ENCODE results near the gene SGMS2.
A peak's percentile ranks its signal among the peaks of the same experiment; 100 is the strongest.

The SGMS2 gene

GRCh38 chr4:107853444-107854355, 29.0 kb downstream of the SGMS2 start:
- POLR2A ChIA-PET, result interaction anchor here (1.4 kb wide), 1 partner anchor 10 kb away, joined by 3 read pairs; no protein-coding TSS in a partner anchor
- TF ChIP-seq ZNF391 (tag by site-specific recombination; IDR thresholded peaks at IDR 0.05; ENCODE audit: borderline replicate concordance, low read depth), result no peak
- TF ChIP-seq ZXDB (tag by site-specific recombination; IDR thresholded peaks at IDR 0.05), result 0 out of 2 replicates have a peak, but pooled peaks have one; percentile 33
- no peak for TF ChIP-seq ZBTB10 (tag by site-specific recombination; IDR thresholded peaks at IDR 0.05)
- TF ChIP-seq, protein P1, sequence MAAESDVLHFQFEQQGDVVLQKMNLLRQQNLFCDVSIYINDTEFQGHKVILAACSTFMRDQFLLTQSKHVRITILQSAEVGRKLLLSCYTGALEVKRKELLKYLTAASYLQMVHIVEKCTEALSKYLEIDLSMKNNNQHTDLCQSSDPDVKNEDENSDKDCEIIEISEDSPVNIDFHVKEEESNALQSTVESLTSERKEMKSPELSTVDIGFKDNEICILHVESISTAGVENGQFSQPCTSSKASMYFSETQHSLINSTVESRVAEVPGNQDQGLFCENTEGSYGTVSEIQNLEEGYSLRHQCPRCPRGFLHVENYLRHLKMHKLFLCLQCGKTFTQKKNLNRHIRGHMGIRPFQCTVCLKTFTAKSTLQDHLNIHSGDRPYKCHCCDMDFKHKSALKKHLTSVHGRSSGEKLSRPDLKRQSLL (tag by site-specific recombination; IDR thresholded peaks at IDR 0.05), result no peak
- TF ChIP-seq PRDM2 (tag by site-specific recombination; IDR thresholded peaks at IDR 0.05; ENCODE audit: borderline replicate concordance), result no peak
- TF ChIP-seq ZNF398 (tag by site-specific recombination; IDR thresholded peaks at IDR 0.05), result no peak
- no peak for TF ChIP-seq ZNF148 (tag by site-specific recombination; IDR thresholded peaks at IDR 0.05; ENCODE audit: borderline replicate concordance)
- no peak for TF ChIP-seq ZNF626 (tag by site-specific recombination; IDR thresholded peaks at IDR 0.05)
- TF ChIP-seq ZNF629 (tag by site-specific recombination; IDR thresholded peaks at IDR 0.05), result peak; percentile 51; the same call in 1 of the 2 replicates
- no peak for TF ChIP-seq ZNF175 (tag by site-specific recombination; IDR thresholded peaks at IDR 0.05)
- no peak for TF ChIP-seq MYNN (tag by site-specific recombination; IDR thresholded peaks at IDR 0.05; ENCODE audit: borderline replicate concordance)
- 0 out of 2 replicates have a peak, but pooled peaks have one; percentile 32 for TF ChIP-seq ZNF600 (tag by site-specific recombination; IDR thresholded peaks at IDR 0.05)
- no peak for TF ChIP-seq YY1 (tag by site-specific recombination; IDR thresholded peaks at IDR 0.05)
- no peak for TF ChIP-seq ZNF132 (tag by site-specific recombination; IDR thresholded peaks at IDR 0.05; ENCODE audit: borderline replicate concordance)
- TF ChIP-seq ZBTB21 (tag by site-specific recombination; IDR thresholded peaks at IDR 0.05), result no peak
- TF ChIP-seq ZNF16 (tag by site-specific recombination; IDR thresholded peaks at IDR 0.05; ENCODE audit: low read depth), result no peak
- TF ChIP-seq ZFP41 (tag by site-specific recombination; IDR thresholded peaks at IDR 0.05; ENCODE audit: borderline replicate concordance), result no peak
- TF ChIP-seq, protein P2, sequence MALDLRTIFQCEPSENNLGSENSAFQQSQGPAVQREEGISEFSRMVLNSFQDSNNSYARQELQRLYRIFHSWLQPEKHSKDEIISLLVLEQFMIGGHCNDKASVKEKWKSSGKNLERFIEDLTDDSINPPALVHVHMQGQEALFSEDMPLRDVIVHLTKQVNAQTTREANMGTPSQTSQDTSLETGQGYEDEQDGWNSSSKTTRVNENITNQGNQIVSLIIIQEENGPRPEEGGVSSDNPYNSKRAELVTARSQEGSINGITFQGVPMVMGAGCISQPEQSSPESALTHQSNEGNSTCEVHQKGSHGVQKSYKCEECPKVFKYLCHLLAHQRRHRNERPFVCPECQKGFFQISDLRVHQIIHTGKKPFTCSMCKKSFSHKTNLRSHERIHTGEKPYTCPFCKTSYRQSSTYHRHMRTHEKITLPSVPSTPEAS (tag by site-specific recombination; IDR thresholded peaks at IDR 0.05), result no peak

More at GRCh38 chr4:107853444-107854355, 29.0 kb downstream of the SGMS2 start:
- CTCF ChIA-PET, result interaction anchor here (1.2 kb wide), 1 partner anchor 27 kb away, joined by 4 read pairs; no protein-coding TSS in a partner anchor
- H3K9me3 ChIP-seq (ENCODE audit: control insufficient read depth, insufficient read depth, low read depth, low read length), result no peaks in the 10 kb centered on the region
- peaks cover 17% of the 10 kb centered on the region for H3K4me1 ChIP-seq (ENCODE audit: control insufficient read depth, insufficient read depth, low read length)
- H3K4me3 ChIP-seq (ENCODE audit: low read depth, low read length), result no peak overlapping the region
- H3K27ac ChIP-seq (ENCODE audit: extremely low read depth, low read depth, low read length), result no peak overlapping the region
- peaks cover 0 to 3% of the 10 kb centered on the region in 2 experiments; a peak in 1 of 3 replicates for H3K36me3 ChIP-seq (ENCODE audit: control insufficient read depth in 2 of 2, insufficient read depth in 1 of 2, low read length in 2 of 2)

Measured in HEK293 (cell line).